ENCODE results near the gene LCN9. TPM values are rescaled to one million over a fixed set of nuclear protein-coding genes. Genes with fewer than 3 reads are reported as not detected.

LCN9 gene
- polyA plus RNA-seq, 1 donor (not counting 4 experiments of a cell fraction or from before 2014, with no cell fraction given) = not detected

DNA sequence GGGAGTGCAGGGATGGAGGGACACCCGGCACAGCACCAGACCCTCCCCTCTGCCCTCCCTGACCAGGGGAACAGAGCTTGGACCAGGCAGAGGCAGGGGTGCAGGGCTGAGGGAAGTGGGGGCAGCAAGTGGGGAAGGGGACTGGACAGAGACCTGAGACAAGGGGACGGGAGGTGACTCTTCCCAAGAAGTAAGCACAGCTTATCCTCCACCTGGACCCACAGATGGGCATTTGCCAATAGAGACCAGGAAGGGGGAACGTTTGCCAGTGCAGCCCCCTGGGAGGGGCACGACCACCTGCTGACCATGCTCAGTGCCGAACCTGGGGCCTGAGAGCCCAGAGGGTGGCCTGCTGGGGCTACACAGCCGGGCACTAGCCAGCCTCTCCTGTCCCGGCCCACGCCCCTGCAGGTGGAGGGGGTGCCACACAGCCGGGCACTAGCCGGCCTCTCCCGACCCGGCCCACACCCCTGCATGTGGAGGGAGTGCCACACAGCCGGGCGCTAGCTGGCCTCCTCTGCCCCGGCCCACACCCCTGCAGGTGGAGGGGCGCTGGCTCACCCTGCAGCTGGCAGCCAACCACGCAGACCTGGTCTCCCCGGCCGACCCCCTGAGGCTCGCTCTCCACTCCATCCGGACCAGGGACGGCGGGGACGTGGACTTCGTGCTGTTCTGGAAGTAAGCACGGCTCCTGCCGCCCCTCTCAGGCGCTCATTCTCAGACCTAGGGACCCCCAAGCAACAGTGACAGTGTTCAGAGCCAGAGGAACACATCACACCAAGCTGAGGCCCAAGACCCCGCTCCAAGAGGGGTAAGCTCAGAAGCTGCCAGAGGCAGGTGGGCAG, 48.1 kb upstream of the LCN9 start:
- FAIRE-seq = no peak
- no peaks in the 10 kb centered on the region for H3K27me3 ChIP-seq (ENCODE audit: control insufficient read depth, extremely low read depth, insufficient read depth, low read length)
- DNase-seq (ENCODE audit: low read depth, low spot score) = no peak

GRCh38 chr9:135615666-135616618, 47.2 kb upstream of the LCN9 start:
- no peaks in the 10 kb centered on the region for H3K9me3 ChIP-seq (ENCODE audit: control insufficient read depth, low read depth, low read length)
- H3K9ac ChIP-seq (ENCODE audit: control insufficient read depth, extremely low read depth, insufficient read depth, low read length) = no peak overlapping the region
- FAIRE-seq (no peak), DNase-seq (ENCODE audit: low read depth, low spot score) (no peak)
- no peaks in the 10 kb centered on the region for H3K79me2 ChIP-seq (ENCODE audit: control insufficient read depth, insufficient read depth, low read length)
- no peaks in the 10 kb centered on the region for H3K4me1 ChIP-seq (ENCODE audit: control insufficient read depth, extremely low read depth, insufficient read depth, low read length)
- H2AFZ ChIP-seq (ENCODE audit: control insufficient read depth, low read length) = no peak overlapping the region
- H3K27ac ChIP-seq (ENCODE audit: control insufficient read depth, insufficient read depth, low read length) = no peak overlapping the region
- TF ChIP-seq EZH2 (IDR thresholded peaks at IDR 0.05; ENCODE audit: low read length) = no peak
- no peak for TF ChIP-seq CTCF (optimal IDR thresholded peaks at IDR 0.05 in 1 of 3, IDR thresholded peaks at IDR 0.05 in 1 of 3, conservative IDR thresholded peaks at IDR 0.05 in 1 of 3; ENCODE audit: extremely low read depth in 1 of 3, insufficient read depth in 2 of 3, low read length in 3 of 3)
- no peaks in the 10 kb centered on the region for H3K9me1 ChIP-seq (ENCODE audit: control insufficient read depth, extremely low read depth, insufficient read depth, low read length)
- no peak overlapping the region for H3K4me2 ChIP-seq (ENCODE audit: control insufficient read depth, extremely low read depth, insufficient read depth, low read depth, low read length)
- no peaks in the 10 kb centered on the region for H4K20me1 ChIP-seq (ENCODE audit: control insufficient read depth, extremely low read depth, insufficient read depth, low read length)
- no peak overlapping the region for H3K4me3 ChIP-seq (ENCODE audit: control insufficient read depth in 2 of 3, extremely low read depth in 1 of 3, insufficient read depth in 2 of 3, low read depth in 1 of 3, low read length in 3 of 3)
- no peaks in the 10 kb centered on the region for H3K27me3 ChIP-seq (ENCODE audit: control insufficient read depth, extremely low read depth, insufficient read depth, low read length)
- dilution Hi-C loops (cut with MboI; ENCODE audit: extremely low pct_ligation_motif_present, low sequenced_read_pairs) = no loop called here
- no peaks in the 10 kb centered on the region for H3K36me3 ChIP-seq (ENCODE audit: control insufficient read depth in 2 of 2, extremely low read depth in 1 of 2, insufficient read depth in 2 of 2, low read length in 2 of 2)

More for the DNA sequence above, 48.1 kb upstream of the LCN9 start:
- Histone ChIP-seq H3K4me1 (ENCODE audit: control insufficient read depth, extremely low read depth, insufficient read depth, low read length) (no peaks in the 10 kb centered on the region), H3K79me2 (ENCODE audit: control insufficient read depth, insufficient read depth, low read length) (no peaks in the 10 kb centered on the region), H3K4me2 (ENCODE audit: control insufficient read depth, extremely low read depth, insufficient read depth, low read depth, low read length) (no peak overlapping the region), H2AFZ (ENCODE audit: control insufficient read depth, low read length) (no peak overlapping the region), H3K36me3 (ENCODE audit: control insufficient read depth in 2 of 2, extremely low read depth in 1 of 2, insufficient read depth in 2 of 2, low read length in 2 of 2) (no peaks in the 10 kb centered on the region), H4K20me1 (ENCODE audit: control insufficient read depth, extremely low read depth, insufficient read depth, low read length) (no peaks in the 10 kb centered on the region), H3K9me1 (ENCODE audit: control insufficient read depth, extremely low read depth, insufficient read depth, low read length) (no peaks in the 10 kb centered on the region), H3K27ac (ENCODE audit: control insufficient read depth, insufficient read depth, low read length) (no peak overlapping the region), H3K9ac (ENCODE audit: control insufficient read depth, extremely low read depth, insufficient read depth, low read length) (no peak overlapping the region), H3K9me3 (ENCODE audit: control insufficient read depth, low read depth, low read length) (no peaks in the 10 kb centered on the region), H3K4me3 (ENCODE audit: control insufficient read depth in 2 of 3, extremely low read depth in 1 of 3, insufficient read depth in 2 of 3, low read depth in 1 of 3, low read length in 3 of 3) (no peak overlapping the region)
- no peak for TF ChIP-seq EZH2 (IDR thresholded peaks at IDR 0.05; ENCODE audit: low read length)
- no peak for TF ChIP-seq CTCF (optimal IDR thresholded peaks at IDR 0.05 in 1 of 3, IDR thresholded peaks at IDR 0.05 in 1 of 3, conservative IDR thresholded peaks at IDR 0.05 in 1 of 3; ENCODE audit: extremely low read depth in 1 of 3, insufficient read depth in 2 of 3, low read length in 3 of 3)
- dilution Hi-C loops (cut with MboI; ENCODE audit: extremely low pct_ligation_motif_present, low sequenced_read_pairs) = no loop called here
